ENCODE results near the gene EAPP. TPM values are rescaled to one million over a fixed set of nuclear protein-coding genes. Genes with fewer than 3 reads are reported as not detected.

Gene EAPP
- total and polyA plus RNA-seq, 2 experiments from 2014 or later: 25.0 to 53.6 TPM

DNA sequence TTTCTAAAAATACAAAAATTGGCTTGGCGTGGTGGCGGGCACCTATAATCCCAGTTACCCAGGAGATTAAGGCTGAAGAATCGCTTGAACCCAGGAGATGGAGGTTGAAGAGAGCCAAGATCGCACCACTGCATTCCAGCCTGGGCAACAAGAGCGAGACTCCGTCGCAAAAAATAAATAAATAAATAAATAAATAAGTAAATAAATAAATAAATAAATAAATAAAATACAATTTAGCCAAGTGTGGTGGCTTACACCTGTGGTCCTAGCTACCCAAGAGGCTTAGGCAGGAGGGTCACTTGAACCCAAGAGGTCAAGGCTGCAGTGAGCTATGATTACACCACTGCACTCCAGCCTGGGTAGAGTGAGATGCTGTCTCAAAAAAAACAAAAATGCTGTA is 51.0 kb downstream of the EAPP start (continued):
- TF ChIP-seq, protein P1, sequence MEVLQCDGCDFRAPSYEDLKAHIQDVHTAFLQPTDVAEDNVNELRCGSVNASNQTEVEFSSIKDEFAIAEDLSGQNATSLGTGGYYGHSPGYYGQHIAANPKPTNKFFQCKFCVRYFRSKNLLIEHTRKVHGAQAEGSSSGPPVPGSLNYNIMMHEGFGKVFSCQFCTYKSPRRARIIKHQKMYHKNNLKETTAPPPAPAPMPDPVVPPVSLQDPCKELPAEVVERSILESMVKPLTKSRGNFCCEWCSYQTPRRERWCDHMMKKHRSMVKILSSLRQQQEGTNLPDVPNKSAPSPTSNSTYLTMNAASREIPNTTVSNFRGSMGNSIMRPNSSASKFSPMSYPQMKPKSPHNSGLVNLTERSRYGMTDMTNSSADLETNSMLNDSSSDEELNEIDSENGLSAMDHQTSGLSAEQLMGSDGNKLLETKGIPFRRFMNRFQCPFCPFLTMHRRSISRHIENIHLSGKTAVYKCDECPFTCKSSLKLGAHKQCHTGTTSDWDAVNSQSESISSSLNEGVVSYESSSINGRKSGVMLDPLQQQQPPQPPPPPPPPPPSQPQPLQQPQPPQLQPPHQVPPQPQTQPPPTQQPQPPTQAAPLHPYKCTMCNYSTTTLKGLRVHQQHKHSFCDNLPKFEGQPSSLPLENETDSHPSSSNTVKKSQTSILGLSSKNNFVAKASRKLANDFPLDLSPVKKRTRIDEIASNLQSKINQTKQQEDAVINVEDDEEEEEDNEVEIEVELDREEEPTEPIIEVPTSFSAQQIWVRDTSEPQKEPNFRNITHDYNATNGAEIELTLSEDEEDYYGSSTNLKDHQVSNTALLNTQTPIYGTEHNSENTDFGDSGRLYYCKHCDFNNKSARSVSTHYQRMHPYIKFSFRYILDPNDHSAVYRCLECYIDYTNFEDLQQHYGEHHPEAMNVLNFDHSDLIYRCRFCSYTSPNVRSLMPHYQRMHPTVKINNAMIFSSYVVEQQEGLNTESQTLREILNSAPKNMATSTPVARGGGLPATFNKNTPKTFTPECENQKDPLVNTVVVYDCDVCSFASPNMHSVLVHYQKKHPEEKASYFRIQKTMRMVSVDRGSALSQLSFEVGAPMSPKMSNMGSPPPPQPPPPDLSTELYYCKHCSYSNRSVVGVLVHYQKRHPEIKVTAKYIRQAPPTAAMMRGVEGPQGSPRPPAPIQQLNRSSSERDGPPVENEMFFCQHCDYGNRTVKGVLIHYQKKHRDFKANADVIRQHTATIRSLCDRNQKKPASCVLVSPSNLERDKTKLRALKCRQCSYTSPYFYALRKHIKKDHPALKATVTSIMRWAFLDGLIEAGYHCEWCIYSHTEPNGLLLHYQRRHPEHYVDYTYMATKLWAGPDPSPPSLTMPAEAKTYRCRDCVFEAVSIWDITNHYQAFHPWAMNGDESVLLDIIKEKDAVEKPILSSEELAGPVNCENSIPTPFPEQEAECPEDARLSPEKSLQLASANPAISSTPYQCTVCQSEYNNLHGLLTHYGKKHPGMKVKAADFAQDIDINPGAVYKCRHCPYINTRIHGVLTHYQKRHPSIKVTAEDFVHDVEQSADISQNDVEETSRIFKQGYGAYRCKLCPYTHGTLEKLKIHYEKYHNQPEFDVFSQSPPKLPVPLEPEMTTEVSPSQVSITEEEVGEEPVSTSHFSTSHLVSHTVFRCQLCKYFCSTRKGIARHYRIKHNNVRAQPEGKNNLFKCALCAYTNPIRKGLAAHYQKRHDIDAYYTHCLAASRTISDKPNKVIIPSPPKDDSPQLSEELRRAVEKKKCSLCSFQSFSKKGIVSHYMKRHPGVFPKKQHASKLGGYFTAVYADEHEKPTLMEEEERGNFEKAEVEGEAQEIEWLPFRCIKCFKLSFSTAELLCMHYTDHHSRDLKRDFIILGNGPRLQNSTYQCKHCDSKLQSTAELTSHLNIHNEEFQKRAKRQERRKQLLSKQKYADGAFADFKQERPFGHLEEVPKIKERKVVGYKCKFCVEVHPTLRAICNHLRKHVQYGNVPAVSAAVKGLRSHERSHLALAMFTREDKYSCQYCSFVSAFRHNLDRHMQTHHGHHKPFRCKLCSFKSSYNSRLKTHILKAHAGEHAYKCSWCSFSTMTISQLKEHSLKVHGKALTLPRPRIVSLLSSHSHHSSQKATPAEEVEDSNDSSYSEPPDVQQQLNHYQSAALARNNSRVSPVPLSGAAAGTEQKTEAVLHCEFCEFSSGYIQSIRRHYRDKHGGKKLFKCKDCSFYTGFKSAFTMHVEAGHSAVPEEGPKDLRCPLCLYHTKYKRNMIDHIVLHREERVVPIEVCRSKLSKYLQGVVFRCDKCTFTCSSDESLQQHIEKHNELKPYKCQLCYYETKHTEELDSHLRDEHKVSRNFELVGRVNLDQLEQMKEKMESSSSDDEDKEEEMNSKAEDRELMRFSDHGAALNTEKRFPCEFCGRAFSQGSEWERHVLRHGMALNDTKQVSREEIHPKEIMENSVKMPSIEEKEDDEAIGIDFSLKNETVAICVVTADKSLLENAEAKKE (CRISPR knock-in tag; IDR thresholded peaks at IDR 0.05): no peak

DNA sequence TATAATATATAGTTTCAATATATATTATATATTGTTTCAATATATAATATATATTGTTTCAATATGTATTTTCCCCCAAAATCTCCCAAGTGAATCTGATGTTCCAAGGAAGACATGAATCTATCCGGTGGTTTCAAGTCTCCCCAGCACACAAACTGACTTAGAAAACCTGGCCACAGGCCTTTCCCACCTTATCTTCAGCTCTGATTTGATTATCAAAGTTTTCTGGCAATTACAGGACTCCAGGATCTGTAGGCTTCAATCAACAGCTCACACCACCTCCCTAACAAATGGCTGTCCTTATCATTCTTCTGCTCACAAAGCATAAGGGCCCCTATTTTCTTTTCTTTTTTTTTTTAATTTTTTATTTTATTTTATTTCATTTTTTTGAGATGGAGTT is 54.8 kb downstream of the EAPP start:
- no peaks in the 10 kb centered on the region for H4K20me1 ChIP-seq (replicated peaks; ENCODE audit: insufficient read depth)
- H3K9me3 Mint-ChIP-seq: no peaks in the 10 kb centered on the region; the same call in 2 of the 3 replicates
- no peak for ATAC-seq
- TF ChIP-seq, protein P2, sequence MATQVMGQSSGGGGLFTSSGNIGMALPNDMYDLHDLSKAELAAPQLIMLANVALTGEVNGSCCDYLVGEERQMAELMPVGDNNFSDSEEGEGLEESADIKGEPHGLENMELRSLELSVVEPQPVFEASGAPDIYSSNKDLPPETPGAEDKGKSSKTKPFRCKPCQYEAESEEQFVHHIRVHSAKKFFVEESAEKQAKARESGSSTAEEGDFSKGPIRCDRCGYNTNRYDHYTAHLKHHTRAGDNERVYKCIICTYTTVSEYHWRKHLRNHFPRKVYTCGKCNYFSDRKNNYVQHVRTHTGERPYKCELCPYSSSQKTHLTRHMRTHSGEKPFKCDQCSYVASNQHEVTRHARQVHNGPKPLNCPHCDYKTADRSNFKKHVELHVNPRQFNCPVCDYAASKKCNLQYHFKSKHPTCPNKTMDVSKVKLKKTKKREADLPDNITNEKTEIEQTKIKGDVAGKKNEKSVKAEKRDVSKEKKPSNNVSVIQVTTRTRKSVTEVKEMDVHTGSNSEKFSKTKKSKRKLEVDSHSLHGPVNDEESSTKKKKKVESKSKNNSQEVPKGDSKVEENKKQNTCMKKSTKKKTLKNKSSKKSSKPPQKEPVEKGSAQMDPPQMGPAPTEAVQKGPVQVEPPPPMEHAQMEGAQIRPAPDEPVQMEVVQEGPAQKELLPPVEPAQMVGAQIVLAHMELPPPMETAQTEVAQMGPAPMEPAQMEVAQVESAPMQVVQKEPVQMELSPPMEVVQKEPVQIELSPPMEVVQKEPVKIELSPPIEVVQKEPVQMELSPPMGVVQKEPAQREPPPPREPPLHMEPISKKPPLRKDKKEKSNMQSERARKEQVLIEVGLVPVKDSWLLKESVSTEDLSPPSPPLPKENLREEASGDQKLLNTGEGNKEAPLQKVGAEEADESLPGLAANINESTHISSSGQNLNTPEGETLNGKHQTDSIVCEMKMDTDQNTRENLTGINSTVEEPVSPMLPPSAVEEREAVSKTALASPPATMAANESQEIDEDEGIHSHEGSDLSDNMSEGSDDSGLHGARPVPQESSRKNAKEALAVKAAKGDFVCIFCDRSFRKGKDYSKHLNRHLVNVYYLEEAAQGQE (IDR thresholded peaks at IDR 0.05; ENCODE audit: unreplicated experiment): no peak
- TF ChIP-seq EZH2 (IDR thresholded peaks at IDR 0.05; ENCODE audit: low read depth, unreplicated experiment): no peak
- TF ChIP-seq, protein P3, sequence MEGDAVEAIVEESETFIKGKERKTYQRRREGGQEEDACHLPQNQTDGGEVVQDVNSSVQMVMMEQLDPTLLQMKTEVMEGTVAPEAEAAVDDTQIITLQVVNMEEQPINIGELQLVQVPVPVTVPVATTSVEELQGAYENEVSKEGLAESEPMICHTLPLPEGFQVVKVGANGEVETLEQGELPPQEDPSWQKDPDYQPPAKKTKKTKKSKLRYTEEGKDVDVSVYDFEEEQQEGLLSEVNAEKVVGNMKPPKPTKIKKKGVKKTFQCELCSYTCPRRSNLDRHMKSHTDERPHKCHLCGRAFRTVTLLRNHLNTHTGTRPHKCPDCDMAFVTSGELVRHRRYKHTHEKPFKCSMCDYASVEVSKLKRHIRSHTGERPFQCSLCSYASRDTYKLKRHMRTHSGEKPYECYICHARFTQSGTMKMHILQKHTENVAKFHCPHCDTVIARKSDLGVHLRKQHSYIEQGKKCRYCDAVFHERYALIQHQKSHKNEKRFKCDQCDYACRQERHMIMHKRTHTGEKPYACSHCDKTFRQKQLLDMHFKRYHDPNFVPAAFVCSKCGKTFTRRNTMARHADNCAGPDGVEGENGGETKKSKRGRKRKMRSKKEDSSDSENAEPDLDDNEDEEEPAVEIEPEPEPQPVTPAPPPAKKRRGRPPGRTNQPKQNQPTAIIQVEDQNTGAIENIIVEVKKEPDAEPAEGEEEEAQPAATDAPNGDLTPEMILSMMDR (conservative IDR thresholded peaks at IDR 0.05; ENCODE audit: low read depth in 2 of 2): no peak
- no peak for TF ChIP-seq EZH2phosphoT487 (IDR thresholded peaks at IDR 0.05; ENCODE audit: unreplicated experiment)
- no peak for TF ChIP-seq ZNF114 (CRISPR knock-in tag; IDR thresholded peaks at IDR 0.05)

More for the DNA sequence above, 54.8 kb downstream of the EAPP start:
- H3F3A ChIP-seq (replicated peaks; ENCODE audit: low read depth): no peaks in the 10 kb centered on the region
- no peak overlapping the region for H2AFZ ChIP-seq
- no peaks in the 10 kb centered on the region for H3K27me3 ChIP-seq (ENCODE audit: insufficient read depth)
- H3K9me2 ChIP-seq (ENCODE audit: insufficient read depth): no peaks in the 10 kb centered on the region
- H3K4me3 ChIP-seq: no peak overlapping the region
- Mint-ChIP-seq H3K4me1 (peaks cover 11% of the 10 kb centered on the region; the same call in 2 of the 3 replicates), H3K27ac (no peak overlapping the region), H3K4me3 (no peak overlapping the region), H3K27me3 (ENCODE audit: insufficient read depth, low read depth, poor library complexity) (peaks cover 4% of the 10 kb centered on the region), H3K36me3 (ENCODE audit: low read depth) (no peaks in the 10 kb centered on the region)
- no peak overlapping the region for H3K27ac ChIP-seq (ENCODE audit: low read depth)
- no peaks in the 10 kb centered on the region for H3K79me2 ChIP-seq (replicated peaks; ENCODE audit: insufficient read depth)
- H3K36me3 ChIP-seq (ENCODE audit: insufficient read depth): no peaks in the 10 kb centered on the region
- no peak overlapping the region for H3K4me2 ChIP-seq
- no peak for DNase-seq (ENCODE audit: low spot score)
- H3K4me1 ChIP-seq (ENCODE audit: insufficient read depth): peaks cover 6% of the 10 kb centered on the region; the same call in 1 of the 2 replicates
